Dedifferentiated amniotic fluid mesenchymal stem cell (primary cell): ENCODE measurements around the gene FAM118A.
"Not testable (repeated sequence)": the region's sequence is repeated elsewhere in the genome, so short reads cannot be mapped to it uniquely, and the experiment has no call there.

Experiments
- DNase-seq: peaks from one replicate; pipeline ENCODE4 v3.0.0-alpha.2; 2016; ENCODE audit errors: extremely low spot score

Gene FAM118A

GRCh38 chr22:45281010-45281409 is 28.7 kb upstream of the FAM118A start:
- no peak for DNase-seq

GRCh38 chr22:45284705-45285262 is 24.9 kb upstream of the FAM118A start, which contains the start of gene UPK3A:
Gene UPK3A (plus strand): TSS chr22:45284949. CDS start chr22:45285014, 65 bp downstream.
- DNase-seq, result no peak

GRCh38 chr22:45285263-45286058 is 24.3 kb upstream of the FAM118A start:
- no peak for DNase-seq

GRCh38 chr22:45286854-45287551 is 22.7 kb upstream of the FAM118A start:
- DNase-seq, result no peak

- DNase-seq, result no peak
Measured at GRCh38 chr22:45290410-45290936, 19.3 kb upstream of the FAM118A start.

GRCh38 chr22:45291061-45291930 is 18.4 kb upstream of the FAM118A start:
- no peak for DNase-seq

- no peak for DNase-seq
Measured at GRCh38 chr22:45291931-45292290, 17.8 kb upstream of the FAM118A start.

- no peak for DNase-seq
Measured at GRCh38 chr22:45292731-45293442, 16.8 kb upstream of the FAM118A start.

GRCh38 chr22:45294030-45294429 is 15.7 kb upstream of the FAM118A start:
- DNase-seq, result no peak

GRCh38 chr22:45295004-45295403 is 14.7 kb upstream of the FAM118A start:
- DNase-seq, result not testable (repeated sequence)

GRCh38 chr22:45295492-45295891 is 14.2 kb upstream of the FAM118A start:
- no peak for DNase-seq

- no peak for DNase-seq
Measured at GRCh38 chr22:45296628-45297297, 13.0 kb upstream of the FAM118A start.

- DNase-seq, result no peak
Measured at GRCh38 chr22:45298934-45299505, 10.7 kb upstream of the FAM118A start.

- DNase-seq, result no peak
Measured at GRCh38 chr22:45302751-45303150, 7.0 kb upstream of the FAM118A start.

GRCh38 chr22:45303181-45303580 is 6.6 kb upstream of the FAM118A start:
- no peak for DNase-seq

- no peak for DNase-seq
Measured at GRCh38 chr22:45304971-45305370, 4.8 kb upstream of the FAM118A start.

GRCh38 chr22:45305456-45306075 is 4.2 kb upstream of the FAM118A start:
- no peak for DNase-seq

- DNase-seq, result no peak
Measured at GRCh38 chr22:45306139-45306538, 3.6 kb upstream of the FAM118A start.

- DNase-seq, result no peak
Measured at GRCh38 chr22:45308391-45308956, 1.3 kb upstream of the FAM118A start.
